Neuron (in vitro differentiated cells): Measurements from ENCODE around the gene GANC.
"Not testable (repeated sequence)": the region's sequence is repeated elsewhere in the genome, so short reads cannot be mapped to it uniquely, and the experiment has no call there.

Experiments used
- H2AFZ ChIP-seq: one replicate; pipeline ENCODE4 v1.6.1; 2013; ENCODE audit warnings: low read depth, mild to moderate bottlenecking, inconsistent platforms, low read length, moderate library complexity
- H3K27me3 ChIP-seq: one replicate; pipeline ENCODE4 v1.6.1; 2013; ENCODE audit warnings: low read length; ENCODE audit not compliant: insufficient read depth
- H3K36me3 ChIP-seq: one replicate; pipeline ENCODE4 v1.6.1; 2013; ENCODE audit warnings: low read length; ENCODE audit not compliant: insufficient read depth
- H3K4me1 ChIP-seq: one replicate; pipeline ENCODE4 v1.6.1; 2013; ENCODE audit warnings: low read length; ENCODE audit not compliant: insufficient read depth
- H3K4me3 ChIP-seq: 2 replicates; pipeline ENCODE4 v1.5.1; 2013; ENCODE audit warnings: mild to moderate bottlenecking, low read length, moderate library complexity
- H3K9me3 ChIP-seq: one replicate; pipeline ENCODE4 v1.6.1; 2013; ENCODE audit warnings: low read length

GANC gene

DNA sequence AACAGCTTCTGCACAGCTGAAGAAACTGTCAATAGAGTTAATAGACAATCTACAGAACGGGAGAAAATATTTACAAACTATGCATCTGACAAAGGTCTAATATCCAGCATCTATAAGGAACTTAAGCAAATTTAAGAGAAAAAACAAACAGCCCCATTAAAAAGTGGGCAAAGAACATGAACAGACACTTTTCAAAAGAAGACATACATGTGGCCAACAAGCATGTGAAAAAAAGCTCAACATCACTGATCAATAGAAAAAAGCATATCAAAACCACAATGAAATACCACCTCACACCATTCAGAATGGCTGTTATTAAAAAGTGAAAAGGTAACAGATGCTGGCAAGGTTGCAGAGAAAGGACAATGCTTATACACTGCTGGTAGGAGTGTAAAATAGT, 63.6 kb downstream of the GANC start:
- not testable (repeated sequence) for H3K27me3 ChIP-seq

DNA sequence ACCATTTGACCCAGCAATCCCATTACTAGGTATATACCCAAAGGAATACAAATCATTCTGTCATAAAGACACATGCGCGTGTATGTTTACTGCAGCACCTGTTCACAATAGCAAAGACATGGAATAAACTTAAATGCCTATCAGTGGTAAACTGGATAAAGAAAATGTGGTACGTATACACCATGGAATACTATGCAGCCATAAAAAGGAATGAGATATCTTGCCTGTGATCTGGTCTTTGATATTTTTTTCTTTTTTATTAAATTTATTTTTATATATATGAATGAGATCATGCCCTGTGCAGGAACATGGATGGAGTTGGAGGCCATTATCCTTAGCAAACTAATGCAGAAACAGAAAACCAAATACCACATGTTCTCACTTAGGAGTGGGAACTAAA, 64.1 kb downstream of the GANC start:
- not testable (repeated sequence) for H3K36me3 ChIP-seq, H3K9me3 ChIP-seq, H3K27me3 ChIP-seq, H3K4me1 ChIP-seq, H3K4me3 ChIP-seq, H2AFZ ChIP-seq

More for the DNA sequence above, 63.6 kb downstream of the GANC start:
- H3K9me3 ChIP-seq, H3K4me3 ChIP-seq, H2AFZ ChIP-seq, H3K4me1 ChIP-seq, H3K36me3 ChIP-seq: not testable (repeated sequence)

DNA sequence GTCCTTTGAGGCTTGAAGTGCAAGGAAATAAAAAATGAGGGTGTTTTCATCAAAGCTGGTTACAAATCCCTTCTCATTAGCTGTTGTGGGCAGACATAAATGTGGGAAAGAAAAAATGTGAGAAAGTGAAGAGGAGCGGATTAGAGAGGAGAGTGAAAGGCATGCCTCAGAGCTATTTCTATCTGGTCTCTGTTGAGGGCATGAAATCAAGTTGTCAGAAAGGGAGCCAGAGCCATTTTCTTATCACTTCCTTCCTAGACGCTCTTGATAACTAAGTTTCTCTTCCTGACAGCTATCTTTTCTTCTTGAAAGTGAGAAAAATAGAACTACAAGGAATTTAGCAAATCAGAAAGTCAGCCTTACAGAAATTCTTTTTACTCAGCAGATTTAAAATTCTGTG, 65.5 kb downstream of the GANC start:
- Histone ChIP-seq H3K36me3 (no peaks in the 10 kb centered on the region), H2AFZ (no peak overlapping the region), H3K4me1 (no peaks in the 10 kb centered on the region)

DNA sequence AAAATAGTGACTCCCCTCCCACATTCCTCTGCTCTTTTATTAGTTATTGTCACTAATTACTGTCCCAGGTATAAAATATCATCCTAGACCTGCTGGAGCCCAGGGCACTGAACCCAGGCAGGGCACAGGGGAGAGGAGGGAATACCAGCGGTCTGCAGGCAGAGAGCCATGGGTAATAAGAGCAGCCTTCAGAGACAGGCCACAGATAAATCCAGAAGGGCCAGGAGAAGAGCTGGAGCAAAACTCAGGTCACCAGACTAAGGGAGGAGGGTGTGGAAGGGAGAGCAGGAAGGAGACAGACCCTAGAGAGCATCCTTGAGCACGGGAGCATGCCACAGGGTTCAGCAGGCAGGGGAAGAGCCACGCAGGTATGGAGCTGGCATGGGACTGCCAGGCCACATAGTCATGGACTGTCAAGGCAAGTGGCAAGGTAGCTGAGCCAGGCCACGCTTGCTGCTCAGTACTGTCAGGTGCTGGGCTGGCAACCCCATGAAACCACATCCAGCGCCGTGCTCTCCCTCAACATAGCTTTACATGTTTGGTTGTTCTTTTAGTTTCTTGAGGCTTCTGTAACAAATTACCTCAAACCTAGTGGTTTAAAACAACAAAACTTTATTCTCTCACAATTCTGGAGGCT, 70.7 kb downstream of the GANC start:
- Histone ChIP-seq H3K4me1 (no peaks in the 10 kb centered on the region), H3K4me3 (no peak overlapping the region), H2AFZ (no peak overlapping the region), H3K27me3 (no peaks in the 10 kb centered on the region), H3K9me3 (peaks cover 2% of the 10 kb centered on the region), H3K36me3 (peaks cover 2% of the 10 kb centered on the region)

More for the DNA sequence above, 65.5 kb downstream of the GANC start:
- Histone ChIP-seq H3K27me3 (no peaks in the 10 kb centered on the region), H3K9me3 (peaks cover 6% of the 10 kb centered on the region), H3K4me3 (no peak overlapping the region)

DNA sequence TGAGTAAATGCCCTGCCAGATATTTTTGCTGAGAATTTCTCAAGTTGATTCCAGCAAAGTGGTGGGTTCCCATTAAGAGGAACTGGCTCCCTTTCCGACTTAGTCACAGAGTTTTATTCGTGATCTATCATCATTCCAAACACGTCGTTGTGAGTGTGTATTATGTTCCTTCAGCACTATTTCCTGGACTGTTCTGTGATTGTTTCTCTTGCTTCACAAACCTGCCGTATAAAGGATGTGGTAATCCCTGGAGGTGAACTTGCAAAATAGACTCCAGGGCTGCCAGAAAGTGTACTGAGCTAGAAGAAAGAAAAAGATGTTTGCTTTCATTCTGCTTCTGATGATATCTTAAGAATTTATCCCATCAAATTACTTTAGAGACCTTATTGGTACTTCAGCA, 71.8 kb downstream of the GANC start:
- Histone ChIP-seq H3K4me3 (no peak overlapping the region), H3K27me3 (no peaks in the 10 kb centered on the region), H3K4me1 (no peaks in the 10 kb centered on the region), H3K9me3 (peaks cover 2% of the 10 kb centered on the region), H3K36me3 (peaks cover 2% of the 10 kb centered on the region), H2AFZ (no peak overlapping the region)

DNA sequence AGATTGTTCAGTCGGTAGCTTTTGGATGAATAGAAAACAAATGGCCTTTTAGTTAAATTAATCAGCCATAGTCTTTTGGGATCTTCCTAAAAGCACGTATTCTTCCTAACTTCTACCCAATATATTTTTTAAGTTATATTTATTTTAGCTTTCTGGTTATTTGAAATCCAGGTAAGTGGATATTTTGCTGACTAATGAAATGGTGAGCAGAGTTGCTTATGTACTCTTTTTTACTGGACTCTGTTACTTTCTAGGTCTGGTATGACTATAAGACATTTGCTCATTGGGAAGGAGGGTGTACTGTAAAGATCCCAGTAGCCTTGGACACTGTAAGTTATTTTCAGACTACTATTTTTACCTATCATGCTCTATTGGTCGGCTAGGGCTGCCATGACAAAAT, 72.5 kb downstream of the GANC start:
- Histone ChIP-seq H3K9me3 (peaks cover 2% of the 10 kb centered on the region), H3K4me1 (no peaks in the 10 kb centered on the region), H3K36me3 (peaks cover 2% of the 10 kb centered on the region), H3K27me3 (no peaks in the 10 kb centered on the region), H3K4me3 (no peak overlapping the region), H2AFZ (no peak overlapping the region)

DNA sequence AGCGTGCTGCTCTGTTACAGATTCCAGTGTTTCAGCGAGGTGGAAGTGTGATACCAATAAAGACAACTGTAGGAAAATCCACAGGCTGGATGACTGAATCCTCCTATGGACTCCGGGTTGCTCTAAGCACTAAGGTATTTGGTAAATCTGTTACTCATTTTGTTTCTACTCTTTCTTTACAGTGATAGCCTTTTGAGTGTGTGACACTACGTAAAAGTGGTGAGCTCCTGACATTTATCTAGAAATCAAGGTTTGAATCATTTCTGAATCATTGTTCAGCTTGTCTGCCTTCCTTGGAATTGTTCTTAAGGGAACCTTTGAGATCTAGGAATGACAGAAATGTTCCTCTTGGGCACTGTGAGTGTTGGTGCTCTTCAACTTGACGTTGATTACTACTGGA, 75.1 kb downstream of the GANC start:
- peaks cover 2% of the 10 kb centered on the region for H3K36me3 ChIP-seq
- no peak overlapping the region for H3K4me3 ChIP-seq
- no peaks in the 10 kb centered on the region for H3K4me1 ChIP-seq
- H3K27me3 ChIP-seq, result no peaks in the 10 kb centered on the region
- no peak overlapping the region for H2AFZ ChIP-seq
- H3K9me3 ChIP-seq, result peaks cover 2% of the 10 kb centered on the region

DNA sequence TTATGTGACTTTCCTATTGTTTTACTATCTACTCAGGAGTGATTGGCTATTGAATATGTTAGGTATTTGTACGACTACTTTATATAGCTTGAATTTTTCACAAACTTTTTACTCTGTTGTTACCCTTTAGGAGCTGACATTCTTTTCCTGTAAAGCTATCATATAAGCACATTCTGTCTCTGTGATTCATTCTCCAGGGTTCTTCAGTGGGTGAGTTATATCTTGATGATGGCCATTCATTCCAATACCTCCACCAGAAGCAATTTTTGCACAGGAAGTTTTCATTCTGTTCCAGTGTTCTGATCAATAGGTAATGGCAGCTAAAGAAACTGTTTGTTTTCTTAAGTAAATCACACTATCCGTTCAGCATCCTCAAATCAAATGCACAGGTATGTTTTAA, 76.2 kb downstream of the GANC start:
- H3K36me3 ChIP-seq, result no peaks in the 10 kb centered on the region
- no peaks in the 10 kb centered on the region for H3K9me3 ChIP-seq
- H3K27me3 ChIP-seq, result no peaks in the 10 kb centered on the region
- H3K4me1 ChIP-seq, result no peaks in the 10 kb centered on the region
- no peak overlapping the region for H2AFZ ChIP-seq
- no peak overlapping the region for H3K4me3 ChIP-seq

DNA sequence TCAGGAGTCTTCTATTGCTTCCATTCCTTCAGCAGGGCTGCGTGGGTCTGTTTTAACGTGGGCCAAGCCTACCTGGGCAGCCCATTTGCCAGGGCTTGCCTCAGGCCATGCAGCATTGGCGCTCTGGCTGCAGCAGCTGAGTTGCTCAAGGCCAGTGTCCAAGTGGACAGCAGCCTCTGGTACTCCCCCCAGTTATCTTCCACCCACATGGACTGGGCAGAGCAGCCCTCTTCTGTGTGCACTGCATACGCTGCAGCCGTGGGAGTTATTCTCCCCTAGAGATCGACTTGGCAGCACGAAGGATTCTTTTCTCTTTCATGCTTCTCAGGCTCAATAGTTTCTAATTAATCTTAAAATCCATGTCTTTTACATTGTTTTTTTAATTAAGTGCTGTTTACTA, 79.4 kb downstream of the GANC start:
- Histone ChIP-seq H3K4me1 (no peaks in the 10 kb centered on the region), H3K4me3 (no peak overlapping the region), H3K36me3 (no peaks in the 10 kb centered on the region)

DNA sequence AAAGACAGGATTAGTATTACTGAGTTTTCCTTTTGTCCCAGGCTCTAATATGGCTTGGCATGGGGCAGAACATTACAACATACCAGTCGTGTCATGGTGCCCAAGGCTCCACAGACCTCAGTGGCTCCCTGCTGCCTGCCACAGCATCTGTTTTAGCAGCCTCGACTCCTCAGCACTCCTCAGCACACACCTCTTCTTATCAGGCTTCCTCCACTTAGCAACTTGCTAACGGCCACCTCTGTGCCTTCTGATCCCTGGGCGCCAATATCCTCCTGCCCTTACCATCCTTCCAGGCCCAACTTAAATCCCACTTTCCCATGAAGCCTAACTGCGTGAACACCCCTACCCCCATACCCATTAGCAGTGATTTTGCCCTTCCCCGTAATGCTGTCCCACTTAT, 80.1 kb downstream of the GANC start:
- no peaks in the 10 kb centered on the region for H3K9me3 ChIP-seq
- H3K4me1 ChIP-seq, result no peaks in the 10 kb centered on the region
- H2AFZ ChIP-seq, result no peak overlapping the region
- no peak overlapping the region for H3K4me3 ChIP-seq
- no peaks in the 10 kb centered on the region for H3K27me3 ChIP-seq
- H3K36me3 ChIP-seq, result no peaks in the 10 kb centered on the region

More for the DNA sequence above, 79.4 kb downstream of the GANC start:
- no peaks in the 10 kb centered on the region for H3K27me3 ChIP-seq
- H2AFZ ChIP-seq, result no peak overlapping the region
- H3K9me3 ChIP-seq, result no peaks in the 10 kb centered on the region

DNA sequence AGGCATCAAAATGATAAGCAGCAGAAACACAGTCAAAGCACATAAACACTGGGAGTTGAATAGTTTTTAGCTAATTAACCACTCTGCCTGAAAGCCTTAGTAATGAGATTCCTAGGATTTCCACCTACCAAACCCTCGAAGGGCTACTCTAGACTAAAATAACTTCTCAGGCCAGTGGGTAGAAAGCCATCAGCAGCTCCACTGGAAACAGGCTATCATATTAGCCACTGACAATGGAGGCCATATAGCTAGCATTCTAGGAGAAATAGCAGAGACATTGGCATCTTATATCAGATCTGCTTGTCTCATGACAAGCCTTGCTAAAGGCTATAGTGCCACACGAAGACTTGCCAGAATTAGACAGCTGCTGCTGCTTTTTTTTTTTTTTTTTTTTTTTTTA, 81.8 kb downstream of the GANC start:
- Histone ChIP-seq H2AFZ (no peak overlapping the region), H3K4me3 (no peak overlapping the region), H3K27me3 (no peaks in the 10 kb centered on the region), H3K36me3 (no peaks in the 10 kb centered on the region), H3K9me3 (no peaks in the 10 kb centered on the region), H3K4me1 (no peaks in the 10 kb centered on the region)

DNA sequence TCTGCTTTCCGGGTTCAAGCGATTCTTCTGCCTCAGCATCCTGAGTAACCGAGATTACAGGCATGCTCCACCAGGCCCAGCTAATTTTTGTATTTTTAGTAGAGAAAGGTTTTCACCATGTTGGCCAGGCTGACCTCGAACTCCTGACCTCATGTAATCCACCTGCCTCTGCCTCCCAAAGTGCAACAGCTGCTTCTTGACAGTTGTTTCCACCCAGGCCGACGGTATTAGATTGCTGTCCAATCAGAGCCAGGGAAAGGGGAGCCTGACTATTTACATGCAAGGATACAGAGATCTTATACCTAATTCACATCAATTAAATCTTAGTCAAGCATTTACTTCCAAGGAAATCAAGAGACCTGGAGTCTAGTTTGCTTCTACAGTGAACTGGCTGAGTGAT, 82.3 kb downstream of the GANC start:
- Histone ChIP-seq H2AFZ (no peak overlapping the region), H3K36me3 (no peaks in the 10 kb centered on the region), H3K27me3 (no peaks in the 10 kb centered on the region), H3K4me1 (no peaks in the 10 kb centered on the region), H3K4me3 (no peak overlapping the region), H3K9me3 (no peaks in the 10 kb centered on the region)

DNA sequence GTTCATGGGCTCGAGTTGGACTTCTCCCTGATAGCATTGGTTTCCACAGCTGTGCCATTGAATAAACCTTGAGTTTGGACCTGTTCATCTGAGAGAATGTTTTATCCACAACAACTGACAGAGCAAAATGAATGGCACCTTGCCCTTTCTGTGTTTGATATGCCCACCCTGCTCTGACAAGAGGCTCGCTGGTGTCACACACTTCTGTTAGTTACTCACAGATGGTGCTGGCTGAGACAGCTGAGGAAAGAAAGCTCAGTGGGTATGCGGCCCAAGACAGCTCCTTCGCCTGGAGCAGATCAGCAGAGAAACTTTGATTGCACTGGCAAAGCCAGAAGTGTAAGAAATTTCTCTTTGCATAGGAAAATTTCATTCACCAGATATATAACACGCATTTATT, 83.8 kb downstream of the GANC start:
- no peaks in the 10 kb centered on the region for H3K27me3 ChIP-seq
- H3K4me1 ChIP-seq, result no peaks in the 10 kb centered on the region
- H2AFZ ChIP-seq, result no peak overlapping the region
- H3K36me3 ChIP-seq, result no peaks in the 10 kb centered on the region
- no peak overlapping the region for H3K4me3 ChIP-seq
- no peaks in the 10 kb centered on the region for H3K9me3 ChIP-seq

DNA sequence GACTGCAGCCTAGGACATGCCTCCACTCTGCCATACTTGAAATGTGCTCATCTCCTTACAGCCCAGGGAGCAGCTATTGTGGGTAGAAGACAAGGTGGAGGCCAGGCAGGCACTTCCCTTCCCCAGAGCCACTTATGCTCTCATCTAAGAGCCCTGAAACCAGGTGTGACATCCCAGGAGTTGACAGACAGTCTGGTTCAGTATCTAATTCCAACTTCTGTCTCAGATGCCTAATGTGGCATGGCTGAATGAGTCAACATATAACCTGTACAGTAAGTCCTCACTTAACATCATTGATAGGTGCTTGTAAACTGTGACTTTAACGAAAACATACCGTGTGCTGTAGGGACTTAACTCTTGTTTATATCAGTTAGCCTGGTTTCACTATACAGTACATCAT, 85.1 kb downstream of the GANC start:
- H3K4me3 ChIP-seq, result no peak overlapping the region
- H3K4me1 ChIP-seq, result no peaks in the 10 kb centered on the region
- no peaks in the 10 kb centered on the region for H3K9me3 ChIP-seq
- no peaks in the 10 kb centered on the region for H3K27me3 ChIP-seq
- H3K36me3 ChIP-seq, result no peaks in the 10 kb centered on the region
- H2AFZ ChIP-seq, result no peak overlapping the region
